OCI-LY7 (cell line): ENCODE results near the gene ART4.

Experiments used
- CTCF ChIP-seq: fragments of 200-600 bp; sonication (generic); conservative IDR thresholded peaks from 2 replicates; pipeline ENCODE4 v1.5.1; 2014; ENCODE audit warnings: mild to moderate bottlenecking, antibody characterized with exemption, low read length, moderate library complexity, mixed read lengths
- EZH2phosphoT487 ChIP-seq: fragments of 200-600 bp; sonication (generic); IDR thresholded peaks from 2 replicates; pipeline ENCODE4 v1.6.1; 2018; ENCODE audit warnings: low read depth, borderline replicate concordance, mild to moderate bottlenecking, mixed run types, antibody characterized with exemption, low read length, moderate library complexity, mixed read lengths

GRCh38 chr12:14890701-14891100 lies 47.4 kb upstream of the ART4 start:
- no peak for TF ChIP-seq CTCF
- no peak for TF ChIP-seq EZH2phosphoT487
